ENCODE results near the gene NEURL1. TPM values are rescaled to one million over a fixed set of nuclear protein-coding genes. Genes with fewer than 3 reads are reported as not detected.

The NEURL1 gene
- total RNA-seq, 1 donor from 2014 or later, result 2.5 TPM

DNA sequence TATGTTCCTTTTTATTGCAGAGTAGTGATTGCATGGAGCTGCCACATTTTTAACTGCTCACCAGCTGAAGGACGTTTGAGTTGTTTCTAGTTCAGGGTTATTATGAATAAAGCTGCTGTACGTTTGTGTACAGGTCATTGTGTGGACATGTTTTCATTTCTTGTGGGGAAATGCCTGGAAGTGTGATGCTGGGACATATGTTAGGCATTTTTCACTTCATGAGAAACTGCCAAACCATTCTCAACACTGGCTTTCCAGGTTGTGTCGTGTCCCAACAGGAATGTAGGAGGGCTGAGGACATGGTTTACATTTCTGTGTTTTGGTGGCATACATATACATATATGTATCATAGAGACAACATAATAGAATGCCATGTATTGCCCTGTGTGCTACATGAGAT lies 73.0 kb downstream of the NEURL1 start:
- no peaks in the 10 kb centered on the region for H3K36me3 Mint-ChIP-seq (ENCODE audit: unreplicated experiment)
- H3K4me1 Mint-ChIP-seq (ENCODE audit: unreplicated experiment), result peaks cover 9% of the 10 kb centered on the region
- H3K27ac Mint-ChIP-seq (ENCODE audit: unreplicated experiment), result no peak overlapping the region
- no peak overlapping the region for H3K4me3 Mint-ChIP-seq (ENCODE audit: unreplicated experiment)
- H3K9me3 Mint-ChIP-seq (ENCODE audit: unreplicated experiment), result no peaks in the 10 kb centered on the region
- peaks cover 18% of the 10 kb centered on the region for H3K27me3 Mint-ChIP-seq (ENCODE audit: unreplicated experiment)
- DNase-seq (ENCODE audit: extremely low spot score, unreplicated experiment), result no peak
- TF ChIP-seq, protein P1, sequence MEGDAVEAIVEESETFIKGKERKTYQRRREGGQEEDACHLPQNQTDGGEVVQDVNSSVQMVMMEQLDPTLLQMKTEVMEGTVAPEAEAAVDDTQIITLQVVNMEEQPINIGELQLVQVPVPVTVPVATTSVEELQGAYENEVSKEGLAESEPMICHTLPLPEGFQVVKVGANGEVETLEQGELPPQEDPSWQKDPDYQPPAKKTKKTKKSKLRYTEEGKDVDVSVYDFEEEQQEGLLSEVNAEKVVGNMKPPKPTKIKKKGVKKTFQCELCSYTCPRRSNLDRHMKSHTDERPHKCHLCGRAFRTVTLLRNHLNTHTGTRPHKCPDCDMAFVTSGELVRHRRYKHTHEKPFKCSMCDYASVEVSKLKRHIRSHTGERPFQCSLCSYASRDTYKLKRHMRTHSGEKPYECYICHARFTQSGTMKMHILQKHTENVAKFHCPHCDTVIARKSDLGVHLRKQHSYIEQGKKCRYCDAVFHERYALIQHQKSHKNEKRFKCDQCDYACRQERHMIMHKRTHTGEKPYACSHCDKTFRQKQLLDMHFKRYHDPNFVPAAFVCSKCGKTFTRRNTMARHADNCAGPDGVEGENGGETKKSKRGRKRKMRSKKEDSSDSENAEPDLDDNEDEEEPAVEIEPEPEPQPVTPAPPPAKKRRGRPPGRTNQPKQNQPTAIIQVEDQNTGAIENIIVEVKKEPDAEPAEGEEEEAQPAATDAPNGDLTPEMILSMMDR (IDR thresholded peaks at IDR 0.05), result no peak

DNA sequence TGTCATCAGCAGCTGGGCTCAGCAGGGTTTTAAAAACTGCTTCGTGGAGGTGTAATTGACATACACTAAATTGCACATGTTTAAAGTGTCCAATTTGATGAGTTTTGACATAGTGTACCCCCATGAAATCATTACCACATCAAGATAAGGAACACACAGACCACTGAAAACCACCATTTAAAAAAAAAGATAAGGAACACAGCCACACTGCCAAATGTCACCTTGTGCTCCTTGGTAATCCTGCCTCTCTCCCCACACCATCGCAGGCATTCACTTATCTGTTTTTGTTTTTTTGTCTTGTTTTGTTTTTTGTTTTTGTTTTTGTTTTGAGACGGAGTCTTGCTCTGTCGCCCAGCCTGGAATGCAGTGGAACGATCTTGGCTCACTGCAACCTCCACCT lies 75.0 kb downstream of the NEURL1 start:
- no peaks in the 10 kb centered on the region for H3K9me3 Mint-ChIP-seq (ENCODE audit: unreplicated experiment)
- peaks cover 12% of the 10 kb centered on the region for H3K27me3 Mint-ChIP-seq (ENCODE audit: unreplicated experiment)
- no peak overlapping the region for H3K4me3 Mint-ChIP-seq (ENCODE audit: unreplicated experiment)
- peaks cover 11% of the 10 kb centered on the region for H3K4me1 Mint-ChIP-seq (ENCODE audit: unreplicated experiment)
- H3K36me3 Mint-ChIP-seq (ENCODE audit: unreplicated experiment), result no peaks in the 10 kb centered on the region
- no peak for DNase-seq (ENCODE audit: extremely low spot score, unreplicated experiment)
- TF ChIP-seq, protein P1 (IDR thresholded peaks at IDR 0.05), result no peak
- no peak overlapping the region for H3K27ac Mint-ChIP-seq (ENCODE audit: unreplicated experiment)

DNA sequence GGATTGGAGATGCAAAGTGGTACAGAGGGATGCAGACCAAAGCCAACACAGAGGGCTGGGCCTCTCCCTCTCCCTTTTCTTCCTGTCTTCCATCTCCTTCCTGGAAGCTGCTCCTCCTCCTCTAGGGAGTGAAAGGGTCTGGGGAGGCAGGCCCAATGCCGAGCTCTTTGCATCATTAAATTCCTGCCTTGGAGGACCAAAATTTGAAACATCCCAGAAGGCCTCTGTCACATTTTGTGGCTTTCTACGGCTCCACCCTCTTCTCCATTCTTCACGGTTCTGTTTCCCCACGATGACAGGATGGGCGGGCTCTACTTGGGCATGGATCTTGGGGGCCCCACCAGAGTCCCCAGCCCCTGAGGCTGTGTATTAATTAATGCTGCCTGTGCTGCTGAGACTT lies 76.4 kb downstream of the NEURL1 start:
- Mint-ChIP-seq H3K36me3 (ENCODE audit: unreplicated experiment) (no peaks in the 10 kb centered on the region), H3K4me3 (ENCODE audit: unreplicated experiment) (no peak overlapping the region), H3K9me3 (ENCODE audit: unreplicated experiment) (no peaks in the 10 kb centered on the region), H3K27me3 (ENCODE audit: unreplicated experiment) (peaks cover 15% of the 10 kb centered on the region), H3K4me1 (ENCODE audit: unreplicated experiment) (peaks cover 7% of the 10 kb centered on the region), H3K27ac (ENCODE audit: unreplicated experiment) (no peak overlapping the region)
- TF ChIP-seq, protein P1 (IDR thresholded peaks at IDR 0.05), result no peak
- DNase-seq (ENCODE audit: extremely low spot score, unreplicated experiment), result no peak

DNA sequence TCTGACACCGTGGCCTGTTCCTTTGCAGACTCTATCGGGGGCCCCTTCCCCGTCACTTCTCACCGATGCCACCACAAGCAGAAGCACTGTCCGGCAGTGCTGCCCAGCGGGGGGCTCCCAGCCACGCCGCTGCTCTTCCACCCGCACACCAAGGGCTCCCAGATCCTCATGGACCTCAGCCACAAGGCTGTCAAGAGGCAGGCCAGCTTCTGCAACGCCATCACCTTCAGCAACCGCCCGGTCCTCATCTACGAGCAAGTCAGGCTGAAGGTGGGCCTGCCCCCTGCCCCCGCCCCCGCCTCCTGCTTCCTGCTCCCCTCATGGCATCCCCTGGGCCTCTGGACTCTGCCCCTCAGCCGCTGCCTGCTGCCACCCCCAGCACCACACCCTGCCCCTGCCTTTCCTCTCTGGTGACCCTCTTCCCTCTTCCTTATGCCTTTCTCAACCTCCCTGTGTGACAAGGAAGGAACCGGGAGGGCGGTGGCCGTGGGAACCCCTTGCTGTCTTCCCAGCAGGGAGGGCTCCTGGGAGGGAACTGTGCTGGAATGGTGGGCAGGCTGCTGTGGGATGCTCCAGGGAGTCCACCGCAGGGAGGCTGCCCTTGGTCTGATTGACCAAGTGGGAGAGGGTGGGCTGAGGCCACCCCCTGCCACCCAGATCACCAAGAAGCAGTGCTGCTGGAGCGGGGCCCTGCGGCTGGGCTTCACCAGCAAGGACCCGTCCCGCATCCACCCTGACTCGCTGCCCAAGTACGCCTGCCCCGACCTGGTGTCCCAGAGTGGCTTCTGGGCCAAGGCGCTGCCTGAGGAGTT lies 77.5 kb downstream of the NEURL1 start:
- Mint-ChIP-seq H3K4me3 (ENCODE audit: unreplicated experiment) (no peak overlapping the region), H3K9me3 (ENCODE audit: unreplicated experiment) (no peaks in the 10 kb centered on the region), H3K36me3 (ENCODE audit: unreplicated experiment) (no peaks in the 10 kb centered on the region), H3K4me1 (ENCODE audit: unreplicated experiment) (peaks cover 12% of the 10 kb centered on the region), H3K27me3 (ENCODE audit: unreplicated experiment) (peaks cover 15% of the 10 kb centered on the region), H3K27ac (ENCODE audit: unreplicated experiment) (no peak overlapping the region)
- no peak for DNase-seq (ENCODE audit: extremely low spot score, unreplicated experiment)
- TF ChIP-seq, protein P1 (IDR thresholded peaks at IDR 0.05), result no peak

DNA sequence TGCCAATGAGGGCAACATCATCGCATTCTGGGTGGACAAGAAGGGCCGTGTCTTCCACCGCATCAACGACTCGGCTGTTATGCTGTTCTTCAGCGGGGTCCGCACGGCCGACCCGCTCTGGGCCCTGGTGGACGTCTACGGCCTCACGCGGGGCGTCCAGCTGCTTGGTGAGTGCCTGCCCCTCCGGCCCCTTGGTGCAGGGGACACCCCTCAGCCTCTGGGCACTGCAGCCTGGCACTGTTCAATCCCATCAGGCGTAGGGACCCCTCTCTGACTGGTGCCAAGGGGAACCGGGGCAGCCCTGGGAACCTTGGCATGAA lies 78.1 kb downstream of the NEURL1 start:
- TF ChIP-seq, protein P1 (IDR thresholded peaks at IDR 0.05), result no peak
- Mint-ChIP-seq H3K4me3 (ENCODE audit: unreplicated experiment) (no peak overlapping the region), H3K9me3 (ENCODE audit: unreplicated experiment) (no peaks in the 10 kb centered on the region), H3K27ac (ENCODE audit: unreplicated experiment) (no peak overlapping the region), H3K27me3 (ENCODE audit: unreplicated experiment) (peaks cover 12% of the 10 kb centered on the region), H3K36me3 (ENCODE audit: unreplicated experiment) (no peaks in the 10 kb centered on the region), H3K4me1 (ENCODE audit: unreplicated experiment) (peaks cover 18% of the 10 kb centered on the region)
- DNase-seq (ENCODE audit: extremely low spot score, unreplicated experiment), result no peak

Data from osteocyte (in vitro differentiated cells).